Spleen (tissue), 11 donors: ENCODE measurements around the gene LRP1B. TPM values are rescaled to one million over a fixed set of nuclear protein-coding genes. Genes with fewer than 3 reads are reported as not detected.

Experiments
- DNase-seq: peaks from one replicate; pipeline ENCODE4 v3.0.0-alpha.2; 2020
- H3K27ac ChIP-seq, 8 donors: fragments of 200-600 bp; sonication (generic) in 7 of 8; 1 replicate in 4 of 8; 2 replicates in 4 of 8; pipeline versions ENCODE4 v1.5.0 to v1.8.0; 2016 to 2021; ENCODE audit warnings: inconsistent platforms in 4 of 8, mild to moderate bottlenecking in 4 of 8, moderate library complexity in 1 of 8
- H3K27me3 ChIP-seq, 7 donors: fragments of 200-600 bp; sonication (generic) in 6 of 7; replicated peaks in 1 of 7; 1 replicate in 4 of 7; 2 replicates in 3 of 7; pipeline versions ENCODE4 v1.5.0 to v1.8.0; 2016 to 2021; ENCODE audit warnings: inconsistent platforms in 3 of 7, mild to moderate bottlenecking in 1 of 7
- H3K36me3 ChIP-seq, 6 donors: fragments of 200-600 bp; sonication (generic) in 5 of 6; 1 replicate in 4 of 6; 2 replicates in 2 of 6; pipeline versions ENCODE4 v1.5.0 to v1.8.0; 2016 to 2021; ENCODE audit warnings: inconsistent platforms in 2 of 6
- H3K4me1 ChIP-seq, 6 donors: fragments of 200-600 bp; sonication (generic) in 5 of 6; 1 replicate in 3 of 6; 2 replicates in 3 of 6; pipeline versions ENCODE4 v1.5.0 to v1.8.0; 2016 to 2021; ENCODE audit warnings: inconsistent platforms in 3 of 6
- H3K4me3 ChIP-seq, 8 donors: fragments of 200-600 bp; sonication (generic) in 7 of 8; 1 replicate in 4 of 8; 2 replicates in 4 of 8; pipeline versions ENCODE4 v1.5.0 to v1.8.0; 2016 to 2021; ENCODE audit warnings: inconsistent platforms in 4 of 8, mild to moderate bottlenecking in 4 of 8, moderate library complexity in 2 of 8
- H3K9me3 ChIP-seq, 8 donors: fragments of 200-600 bp; sonication (generic) in 7 of 8; 1 replicate in 4 of 8; 2 replicates in 4 of 8; pipeline versions ENCODE4 v1.5.0 to v1.8.0; 2016 to 2021; ENCODE audit warnings: inconsistent platforms in 4 of 8
- CTCF ChIP-seq, 11 experiments: fragments of 200-600 bp in 7 of 11; fragments of 450-650 bp in 4 of 11; sonication (generic) in 4 of 11; IDR thresholded peaks in 8 of 11; conservative IDR thresholded peaks in 3 of 11; 1 replicate in 7 of 11; 2 replicates in 4 of 11; pipeline versions ENCODE4 v1.4.0 to v1.8.0; 2016 to 2021; ENCODE audit warnings: antibody characterized with exemption in 11 of 11, inconsistent platforms in 4 of 11, mild to moderate bottlenecking in 1 of 11
- POLR2A ChIP-seq, 3 donors: fragments of 450-650 bp; IDR thresholded peaks; one replicate each; pipeline ENCODE4 v1.5.1; 2017; ENCODE audit warnings: antibody characterized with exemption in 3 of 3, mild to moderate bottlenecking in 1 of 3
- POLR2AphosphoS5 ChIP-seq, 3 donors: sonication (generic); formaldehyde crosslinking; IDR thresholded peaks; one replicate each; pipeline ENCODE4 v1.5.1; 2017; ENCODE audit warnings: antibody characterized with exemption in 3 of 3
- WGBS, 5 donors: extraction: QIAGEN DNeasy Blood & Tissue Kit in 3 of 5; methylation state at CpG; one replicate each; pipeline versions ENCODE4 v1.1.5 to v1.1.7; 2013 to 2018; 5-methylcytosine and 5-hydroxymethylcytosine counted together
- intact Hi-C: fragments of 100-400 bp; cut with DNase I; formaldehyde crosslinking; loops from one replicate; pipeline ENCODE4 v1.15.0; 2023; ENCODE audit warnings: low total_unique reads
- polyA plus RNA-seq, 3 donors: library from polyadenylated mRNA; stranded (reverse); fragments of 200-250 nt; gene quantifications; one replicate each; pipeline ENCODE4 v1.2.1, GENCODE V29; 2013
- total RNA-seq, 7 donors: library from RNA; depleted of rRNA in 3 of 7; stranded (reverse); fragments of >200 nt in 3 of 7; fragmentation: NEBNext Ultra II Directional in 4 of 7; extraction: Animal tissue kit (Norgen Biotek cat#: 25700) in 4 of 7; gene quantifications; one replicate each; pipeline versions ENCODE4 v1.1.0 to v1.2.1, GENCODE V29; 2016 to 2021
- donor health status: healthy with polysubstance abuse.
- donor health status: DM: no; HTN: no; CAD: no; lungs with moderate emphysema.
- donor health status: DM: no; HTN: no; CAD: no.
- donor health status: Bipolar disorder and iron deficiency.
- donor health status: healthy.
- donor health status: DM: no; HTN: no; CAD: no.
- donor health status: DM: yes; HTN: yes; CAD: no.

LRP1B gene
- total and polyA plus RNA-seq, 10 donors: 0.02 to 0.85 (median 0.08) TPM; not detected in 2

DNA sequence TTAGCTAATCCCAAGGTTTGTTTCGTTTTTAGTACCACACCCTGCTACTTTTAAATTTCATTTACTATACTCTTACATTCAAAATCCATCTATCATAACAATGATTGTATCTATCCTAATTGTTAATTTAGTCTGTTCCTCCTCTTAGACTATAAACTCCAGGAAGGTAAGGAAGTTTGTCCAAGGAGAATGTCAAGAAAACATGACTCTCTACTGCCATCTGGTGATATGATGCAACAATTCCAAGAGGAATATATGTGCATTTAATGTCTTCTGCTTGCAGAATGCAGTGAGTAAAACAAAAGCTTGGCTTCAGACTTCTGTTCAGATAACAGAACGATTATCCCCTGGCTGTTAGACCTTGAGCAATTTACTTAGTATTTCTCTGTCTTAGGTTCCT is 1267.1 kb downstream of the LRP1B start:
- no peak for DNase-seq
- no peaks in the 10 kb centered on the region for H3K36me3 ChIP-seq
- no peak overlapping the region for H3K4me3 ChIP-seq
- H3K27ac ChIP-seq: no peak overlapping the region
- peak in 7 of 11 experiments; percentile 22 to 48 (median 37) for TF ChIP-seq CTCF (IDR thresholded peaks at IDR 0.05 in 8 of 11, conservative IDR thresholded peaks at IDR 0.05 in 3 of 11)
- no peak for TF ChIP-seq POLR2AphosphoS5 (IDR thresholded peaks at IDR 0.05)
- no peak for TF ChIP-seq POLR2A (IDR thresholded peaks at IDR 0.05)
- WGBS, 5 donors: 42 to 55% (median 49%) methylated on average over 2 of the region's 2 CpGs
- no peaks in the 10 kb centered on the region for H3K4me1 ChIP-seq
- intact Hi-C loops: no loop called here
- peaks cover 0 to 12% (median under 1%) of the 10 kb centered on the region in 8 donors for H3K9me3 ChIP-seq
- no peaks in the 10 kb centered on the region for H3K27me3 ChIP-seq

DNA sequence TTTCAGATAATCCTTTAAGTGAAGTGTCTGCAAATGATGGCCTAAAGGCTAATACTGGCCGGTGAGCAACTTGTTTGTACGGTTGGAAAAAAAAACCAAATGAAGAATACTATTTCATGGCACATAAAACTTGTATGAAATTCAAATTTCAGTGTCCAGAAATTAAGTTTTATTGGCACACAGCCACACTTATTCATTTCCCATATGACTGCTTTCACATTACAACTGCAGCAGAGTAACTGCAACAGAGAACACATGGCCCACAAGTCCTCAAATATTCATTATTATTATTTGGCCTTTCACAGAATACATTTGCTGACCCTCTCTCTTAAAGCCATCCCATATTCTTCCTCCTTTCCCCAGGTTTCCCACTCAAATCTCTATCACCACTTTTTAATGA is 1268.6 kb downstream of the LRP1B start:
- Histone ChIP-seq H3K4me3 (no peak overlapping the region), H3K27me3 (no peaks in the 10 kb centered on the region), H3K9me3 (peaks cover 0 to 5% (median 0%) of the 10 kb centered on the region in 8 donors), H3K4me1 (no peaks in the 10 kb centered on the region), H3K36me3 (no peaks in the 10 kb centered on the region), H3K27ac (no peak overlapping the region)
- WGBS, 5 donors: 47 to 69% (median 67%) methylated on average over 2 of the region's 2 CpGs
- TF ChIP-seq CTCF (IDR thresholded peaks at IDR 0.05 in 8 of 11, conservative IDR thresholded peaks at IDR 0.05 in 3 of 11): no peak
- TF ChIP-seq POLR2AphosphoS5 (IDR thresholded peaks at IDR 0.05): no peak
- TF ChIP-seq POLR2A (IDR thresholded peaks at IDR 0.05): no peak
- no peak for DNase-seq
- intact Hi-C loops: no loop called here

- TF ChIP-seq CTCF (IDR thresholded peaks at IDR 0.05 in 8 of 11, conservative IDR thresholded peaks at IDR 0.05 in 3 of 11) (no peak), POLR2A (IDR thresholded peaks at IDR 0.05) (no peak), POLR2AphosphoS5 (IDR thresholded peaks at IDR 0.05) (no peak)
- Histone ChIP-seq H3K4me3 (no peak overlapping the region), H3K27ac (no peak overlapping the region), H3K4me1 (no peaks in the 10 kb centered on the region), H3K9me3 (peaks cover 0 to 5% (median 0%) of the 10 kb centered on the region in 8 donors), H3K27me3 (no peaks in the 10 kb centered on the region), H3K36me3 (no peaks in the 10 kb centered on the region)
- no peak for DNase-seq
- WGBS, 5 donors: 84 to 94% (median 90%) methylated on average over 3 of the region's 3 CpGs
- intact Hi-C loops: no loop called here
Observed at GRCh38 chr2:140861666-140862065, 1269.2 kb downstream of the LRP1B start.

DNA sequence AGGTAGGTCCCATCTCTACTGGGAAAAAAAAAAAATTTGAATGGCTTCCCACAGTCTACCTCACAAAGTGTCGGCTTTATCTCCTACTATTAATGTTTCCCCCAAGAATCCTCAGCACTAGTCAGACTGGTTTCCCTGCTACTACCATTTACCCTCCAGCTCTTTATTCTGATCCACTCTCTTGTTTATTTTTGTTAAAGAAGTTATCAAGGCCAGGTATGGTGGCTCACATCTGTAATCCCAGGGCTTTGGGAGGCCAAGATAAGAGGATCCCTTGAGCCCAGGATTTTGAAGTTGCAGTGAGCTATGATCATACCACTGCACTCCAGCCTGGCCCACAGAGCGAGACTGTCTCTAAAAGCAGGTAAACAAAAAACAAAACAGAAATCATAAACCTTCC is 1275.3 kb downstream of the LRP1B start:
- Histone ChIP-seq H3K36me3 (no peaks in the 10 kb centered on the region), H3K9me3 (peaks cover 0 to 5% (median 0%) of the 10 kb centered on the region in 8 donors), H3K27me3 (no peaks in the 10 kb centered on the region), H3K4me1 (no peaks in the 10 kb centered on the region), H3K27ac (no peak overlapping the region), H3K4me3 (no peak overlapping the region)
- TF ChIP-seq POLR2A (IDR thresholded peaks at IDR 0.05) (no peak), CTCF (IDR thresholded peaks at IDR 0.05 in 8 of 11, conservative IDR thresholded peaks at IDR 0.05 in 3 of 11) (no peak), POLR2AphosphoS5 (IDR thresholded peaks at IDR 0.05) (no peak)
- WGBS, 5 donors: 77 to 93% (median 84%) methylated on average over 2 of the region's 2 CpGs
- DNase-seq: no peak
- intact Hi-C loops: no loop called here
